K562 (cell line): ENCODE measurements around the gene FRMD3.

Experiments
- CTCF ChIP-seq, 3 experiments: IDR thresholded peaks in 2 of 3; conservative IDR thresholded peaks in 1 of 3; 2 replicates each; pipeline ENCODE4 v1.5.1; 2011 to 2012; ENCODE audit warnings: low read length in 3 of 3, mild to moderate bottlenecking in 3 of 3, control low read depth in 2 of 3, improper control_type of control experiment in 1 of 3, inconsistent platforms in 1 of 3, low read depth in 1 of 3, mixed read lengths in 1 of 3, moderate library complexity in 1 of 3; ENCODE audit not compliant: insufficient read depth in 2 of 3
- E2F6 ChIP-seq, 2 experiments: IDR thresholded peaks; 2 replicates each; pipeline ENCODE4 v1.6.1; 2011; ENCODE audit warnings: borderline replicate concordance in 1 of 2, control low read depth in 1 of 2, low read depth in 1 of 2, low read length in 1 of 2, mild to moderate bottlenecking in 1 of 2, mixed read lengths in 1 of 2, moderate library complexity in 1 of 2; ENCODE audit not compliant: insufficient read depth in 1 of 2, insufficient read length in 1 of 2, poor library complexity in 1 of 2, severe bottlenecking in 1 of 2; ENCODE audit errors: extremely low read depth in 1 of 2
- EP300 ChIP-seq: IDR thresholded peaks from 2 replicates; pipeline ENCODE4 v1.6.1; 2012; ENCODE audit warnings: low read length, improper control_type of control experiment
- EZH2 ChIP-seq: IDR thresholded peaks from 2 replicates; pipeline ENCODE4 v1.6.1; 2012; ENCODE audit warnings: low read depth, mild to moderate bottlenecking, inconsistent platforms, low read length, borderline replicate concordance
- FOXO4 ChIP-seq: fragments of 450-650 bp; formaldehyde crosslinking; IDR thresholded peaks from 2 replicates; pipeline ENCODE4 v1.4.0; 2020; ENCODE audit warnings: mild to moderate bottlenecking, moderate library complexity
- LEF1 ChIP-seq: fragments of 450-650 bp; IDR thresholded peaks from 2 replicates; pipeline ENCODE4 v1.6.1; 2016; ENCODE audit warnings: mild to moderate bottlenecking
- MAX ChIP-seq: sonication (generic); formaldehyde crosslinking; IDR thresholded peaks from 2 replicates; pipeline ENCODE4 v1.9.0; 2022; ENCODE audit warnings: mild to moderate bottlenecking, missing genetic modification reagents
- MXD1 ChIP-seq: fragments of 250-450 bp; sonication (Bioruptor Pico); IDR thresholded peaks from 2 replicates; pipeline ENCODE4 v1.8.0; 2021; ENCODE audit warnings: borderline replicate concordance, mild to moderate bottlenecking, moderate library complexity; ENCODE audit not compliant: poor library complexity, severe bottlenecking
- POLR2AphosphoS5 ChIP-seq: IDR thresholded peaks from 2 replicates; pipeline ENCODE4 v1.6.1; 2011; ENCODE audit warnings: mild to moderate bottlenecking, low read depth, low read length, moderate library complexity; ENCODE audit not compliant: control insufficient read depth, insufficient read depth
- SMARCA5 ChIP-seq: fragments of 450-650 bp; IDR thresholded peaks from 2 replicates; pipeline ENCODE4 v1.6.1; 2016
- SRSF7 ChIP-seq: fragments of 200-400 bp; formaldehyde crosslinking; optimal IDR thresholded peaks from 2 replicates; pipeline ENCODE3; 2017; ENCODE audit warnings: mild to moderate bottlenecking, low read depth, low read length
- ZNF717 ChIP-seq: fragments of 250-450 bp; sonication (Bioruptor Pico); IDR thresholded peaks from 2 replicates; pipeline ENCODE4 v1.5.0; 2021
- ZZZ3 ChIP-seq: fragments of 450-650 bp; IDR thresholded peaks from 2 replicates; pipeline ENCODE4 v1.6.1; 2016; ENCODE audit warnings: antibody characterized with exemption, mild to moderate bottlenecking, moderate library complexity

- no peak for TF ChIP-seq MAX
- TF ChIP-seq POLR2AphosphoS5 = no peak
- no peak for TF ChIP-seq EZH2
- TF ChIP-seq ZZZ3 = no peak
- TF ChIP-seq MXD1 (CRISPR knock-in tag) = no peak
- TF ChIP-seq CTCF (IDR thresholded peaks at IDR 0.05 in 2 of 3, conservative IDR thresholded peaks at IDR 0.05 in 1 of 3; ENCODE audit: insufficient read depth in 2 of 3, low read depth in 1 of 3, low read length in 3 of 3) = no peak
- no peak for TF ChIP-seq EP300
- TF ChIP-seq E2F6 (IDR thresholded peaks at IDR 0.05; ENCODE audit: borderline replicate concordance in 1 of 2, extremely low read depth in 1 of 2, insufficient read depth in 1 of 2, insufficient read length in 1 of 2, low read depth in 1 of 2, low read length in 1 of 2, poor library complexity in 1 of 2, severe bottlenecking in 1 of 2) = no peak
- no peak for TF ChIP-seq SRSF7
- TF ChIP-seq SMARCA5 = no peak
- no peak for TF ChIP-seq FOXO4
- TF ChIP-seq ZNF717 = no peak
- TF ChIP-seq LEF1 = no peak
Observed at GRCh38 chr9:83572524-83572923, 34.3 kb upstream of the FRMD3 start.
